Activated naive CD8-positive, alpha-beta T cell treated with anti-CD3 and anti-CD28 coated beads for 36 hours (primary cell): ENCODE measurements around the gene CRAMP1. TPM values are rescaled to one million over a fixed set of nuclear protein-coding genes. Genes with fewer than 3 reads are reported as not detected.
"Not testable (repeated sequence)": the region's sequence is repeated elsewhere in the genome, so short reads cannot be mapped to it uniquely, and the experiment has no call there.

Source experiments
- DNase-seq: peaks from one replicate; pipeline ENCODE4 v3.0.0; 2021
- H3K27ac Mint-ChIP-seq: one replicate; pipeline ENCODE4 v1.8.0; 2022; ENCODE audit warnings: mild to moderate bottlenecking, moderate library complexity, mixed read lengths
- H3K27me3 Mint-ChIP-seq: one replicate; pipeline ENCODE4 v1.8.0; 2022; ENCODE audit warnings: mild to moderate bottlenecking, mixed read lengths
- H3K36me3 Mint-ChIP-seq: one replicate; pipeline ENCODE4 v1.8.0; 2021; ENCODE audit warnings: mild to moderate bottlenecking, mixed read lengths
- H3K4me1 Mint-ChIP-seq: one replicate; pipeline ENCODE4 v1.8.0; 2021; ENCODE audit warnings: mixed read lengths
- H3K4me3 Mint-ChIP-seq: one replicate; pipeline ENCODE4 v1.8.0; 2022; ENCODE audit warnings: mild to moderate bottlenecking, moderate library complexity, mixed read lengths
- H3K9me3 Mint-ChIP-seq: one replicate; pipeline ENCODE4 v1.8.0; 2022; ENCODE audit warnings: mixed read lengths
- total RNA-seq, 2 experiments: library from RNA; stranded (reverse); gene quantifications; one replicate each; pipeline ENCODE4 v1.2.3, GENCODE V29; 2021

CRAMP1 gene
- total RNA-seq, 2 experiments from 2014 or later, result 14.4 to 17.0 TPM

DNA sequence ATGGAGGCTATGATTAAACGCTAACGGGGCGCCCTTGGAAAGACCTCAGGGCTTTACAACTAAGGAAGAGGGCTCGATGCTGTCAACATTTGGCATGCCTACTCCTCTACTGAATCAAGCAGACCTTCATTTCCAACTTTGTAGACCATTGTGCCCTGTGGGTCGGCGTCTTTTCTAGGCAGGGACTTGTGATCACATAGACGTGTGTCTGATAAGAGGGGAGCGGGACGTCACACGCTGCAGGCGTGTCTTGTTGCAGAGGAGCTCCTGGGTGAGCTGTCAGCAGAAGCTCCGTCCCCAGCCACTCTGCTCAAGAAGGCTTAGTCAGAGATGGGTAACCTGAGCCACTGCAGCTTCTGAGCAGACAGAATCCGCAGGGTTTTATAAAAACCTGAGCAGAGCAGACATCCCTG is 96.6 kb downstream of the CRAMP1 start:
- Mint-ChIP-seq H3K4me3 (peak overlapping the region; percentile 53), H3K4me1 (peaks cover 32% of the 10 kb centered on the region)
- no peak for DNase-seq

DNA sequence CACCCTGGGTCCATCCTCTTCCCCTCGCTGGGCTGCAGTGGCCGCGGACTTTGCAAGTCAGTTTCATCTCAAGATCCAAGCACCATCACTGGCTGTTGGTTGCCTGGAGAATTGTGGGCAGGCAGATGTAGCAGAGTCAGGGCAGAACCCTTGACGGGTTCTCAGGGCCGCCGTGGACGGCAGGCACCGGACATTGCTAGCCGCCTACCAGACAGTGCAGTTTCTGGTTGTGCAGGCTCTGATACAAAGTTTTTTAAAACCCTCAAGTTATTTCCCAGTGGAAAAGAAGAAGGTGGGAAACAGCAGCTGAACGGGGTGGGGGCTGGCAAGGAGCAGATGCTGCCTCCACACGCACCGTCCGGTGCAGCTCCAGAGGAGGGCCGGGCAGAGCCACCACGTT is 97.2 kb downstream of the CRAMP1 start:
- DNase-seq, result no peak
- Mint-ChIP-seq H3K4me3 (no peak overlapping the region), H3K9me3 (no peaks in the 10 kb centered on the region), H3K4me1 (peaks cover 33% of the 10 kb centered on the region), H3K36me3 (peaks cover 2% of the 10 kb centered on the region), H3K27ac (no peak overlapping the region), H3K27me3 (no peaks in the 10 kb centered on the region)

More for the DNA sequence above, 96.6 kb downstream of the CRAMP1 start:
- H3K27me3 Mint-ChIP-seq, result no peaks in the 10 kb centered on the region
- peaks cover 5% of the 10 kb centered on the region for H3K36me3 Mint-ChIP-seq
- H3K9me3 Mint-ChIP-seq, result no peaks in the 10 kb centered on the region
- no peak overlapping the region for H3K27ac Mint-ChIP-seq

DNA sequence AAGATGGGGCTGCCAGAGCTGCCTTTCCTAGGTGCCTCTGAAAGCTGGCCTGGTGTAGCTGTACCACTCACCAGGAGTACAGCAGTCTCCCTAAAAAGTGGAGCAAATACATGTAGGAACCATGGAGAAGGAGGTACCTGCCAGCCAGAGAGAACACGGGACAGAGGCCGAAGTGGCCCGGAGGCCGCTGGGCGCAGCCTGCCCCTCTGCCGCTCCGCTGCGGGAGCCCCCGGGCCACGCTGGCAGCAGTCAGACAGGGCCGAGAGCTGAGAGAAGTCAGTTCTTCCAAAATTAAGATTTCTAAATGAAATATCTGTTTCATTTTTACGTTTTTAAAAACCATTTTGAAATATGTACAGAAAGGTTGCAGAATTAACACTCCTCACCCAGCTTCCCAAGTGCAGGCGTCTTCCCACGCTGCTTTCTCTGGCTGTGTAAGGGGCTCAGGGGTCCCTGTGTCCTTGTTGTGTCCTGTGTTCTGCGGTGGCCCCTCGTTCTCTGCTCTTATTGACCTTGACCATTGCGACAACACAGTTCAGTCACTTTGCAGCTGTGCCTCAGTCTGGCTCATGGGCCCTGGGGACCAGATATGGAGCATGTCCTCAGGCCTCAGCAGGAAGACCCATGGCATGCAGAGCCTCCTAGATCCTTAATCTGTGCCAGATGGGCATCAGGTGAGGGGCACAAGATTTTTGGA is 98.8 kb downstream of the CRAMP1 start:
- no peak overlapping the region for H3K27ac Mint-ChIP-seq
- DNase-seq, result no peak
- peaks cover 4% of the 10 kb centered on the region for H3K36me3 Mint-ChIP-seq
- H3K27me3 Mint-ChIP-seq, result no peaks in the 10 kb centered on the region
- H3K4me1 Mint-ChIP-seq, result peaks cover 30% of the 10 kb centered on the region
- no peak overlapping the region for H3K4me3 Mint-ChIP-seq
- H3K9me3 Mint-ChIP-seq, result no peaks in the 10 kb centered on the region

DNA sequence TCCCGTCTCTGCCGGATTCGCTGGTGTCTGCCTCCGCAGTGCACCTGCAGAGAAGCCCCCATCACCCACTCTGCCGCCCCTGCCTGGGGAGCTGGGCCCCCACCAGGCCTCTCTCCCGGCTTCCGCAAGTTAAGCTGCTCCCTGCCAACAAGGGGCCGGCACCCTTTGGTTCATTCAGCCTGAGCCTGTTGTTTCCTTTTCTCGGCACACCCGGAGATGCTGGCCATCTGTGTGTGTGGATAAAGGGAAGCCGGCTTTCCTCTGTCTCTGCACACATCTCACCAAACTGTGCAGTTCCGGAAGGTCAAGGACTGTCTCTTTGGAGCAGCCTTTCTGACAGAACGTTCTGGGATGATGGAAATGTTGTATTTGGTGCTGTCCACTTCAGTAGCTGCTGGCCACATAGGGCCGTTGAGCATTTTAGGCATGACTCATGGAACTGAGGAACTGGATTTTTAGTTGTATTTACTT is 100.7 kb downstream of the CRAMP1 start:
- Mint-ChIP-seq H3K36me3 (peaks cover 3% of the 10 kb centered on the region), H3K4me3 (no peak overlapping the region), H3K27me3 (no peaks in the 10 kb centered on the region), H3K4me1 (peaks cover 20% of the 10 kb centered on the region), H3K27ac (no peak overlapping the region), H3K9me3 (no peaks in the 10 kb centered on the region)
- no peak for DNase-seq

DNA sequence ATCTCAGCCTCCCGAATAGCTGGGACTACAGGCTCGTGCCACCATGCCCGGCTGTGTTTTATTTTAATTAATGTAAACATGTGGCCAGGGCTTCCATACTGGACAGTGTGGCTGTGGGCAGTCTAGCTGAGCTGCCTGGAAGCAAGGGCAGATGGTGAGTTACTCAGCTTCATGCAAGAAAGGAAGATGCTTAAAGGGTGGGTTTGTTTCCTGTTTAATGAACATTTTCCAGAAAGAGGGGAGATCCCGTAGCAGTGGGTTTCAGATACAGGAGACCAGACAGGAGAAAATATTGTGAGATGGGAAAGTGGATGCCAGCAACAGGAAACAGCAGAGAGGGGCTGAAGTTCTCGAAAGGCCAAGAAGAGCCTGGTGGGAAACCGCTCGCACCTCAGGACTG is 101.2 kb downstream of the CRAMP1 start:
- H3K4me1 Mint-ChIP-seq, result peaks cover 19% of the 10 kb centered on the region

DNA sequence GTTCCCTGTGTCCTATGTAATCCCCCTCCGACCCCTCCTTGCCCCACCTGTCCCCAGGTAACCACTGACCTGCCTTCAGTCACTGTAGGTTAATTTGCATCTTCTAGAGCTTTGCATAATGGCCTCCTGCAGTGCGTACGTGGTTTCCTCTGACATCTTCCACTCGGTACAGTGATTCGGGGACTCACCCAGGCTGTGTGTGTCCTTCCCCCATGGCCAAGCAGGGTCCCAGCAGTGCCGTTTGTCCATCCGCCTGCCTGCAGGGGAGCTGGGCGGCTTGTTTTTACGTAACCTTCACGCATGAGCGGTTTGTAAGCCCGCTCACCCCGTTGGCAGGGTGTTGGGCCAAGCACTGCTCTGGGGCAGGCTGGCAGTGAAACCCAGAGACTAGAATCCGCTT is 101.8 kb downstream of the CRAMP1 start:
- Mint-ChIP-seq H3K27ac (peak overlapping the region; percentile 43), H3K4me3 (no peak overlapping the region), H3K4me1 (peaks cover 15% of the 10 kb centered on the region), H3K27me3 (no peaks in the 10 kb centered on the region), H3K9me3 (no peaks in the 10 kb centered on the region), H3K36me3 (peaks cover 2% of the 10 kb centered on the region)
- DNase-seq, result no peak

More for the DNA sequence above, 101.2 kb downstream of the CRAMP1 start:
- H3K27ac Mint-ChIP-seq, result peak overlapping the region; percentile 43
- peaks cover 2% of the 10 kb centered on the region for H3K36me3 Mint-ChIP-seq
- H3K9me3 Mint-ChIP-seq, result no peaks in the 10 kb centered on the region
- no peaks in the 10 kb centered on the region for H3K27me3 Mint-ChIP-seq
- DNase-seq, result no peak
- no peak overlapping the region for H3K4me3 Mint-ChIP-seq

DNA sequence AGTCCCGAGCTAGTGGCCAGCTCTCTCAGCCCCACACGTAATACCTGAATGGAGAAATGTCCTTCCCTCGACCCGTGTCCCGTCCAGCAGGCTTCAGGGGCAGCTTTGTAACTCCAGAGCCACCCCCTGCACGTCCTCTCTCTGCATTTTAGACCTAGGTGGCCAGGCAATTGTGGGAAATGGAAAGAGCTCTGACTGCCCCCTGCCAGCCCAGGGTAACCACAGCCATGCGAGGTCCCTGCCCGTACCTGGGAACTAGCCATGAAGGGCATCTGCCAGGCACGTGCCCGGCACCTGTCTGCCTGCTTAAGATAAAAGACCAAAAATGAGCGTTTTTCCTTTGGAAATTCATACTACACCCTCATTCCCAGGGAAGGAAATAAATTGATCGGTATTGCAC is 103.1 kb downstream of the CRAMP1 start:
- Mint-ChIP-seq H3K27me3 (no peaks in the 10 kb centered on the region), H3K36me3 (peaks cover 2% of the 10 kb centered on the region), H3K9me3 (no peaks in the 10 kb centered on the region), H3K27ac (no peak overlapping the region), H3K4me3 (no peak overlapping the region), H3K4me1 (peaks cover 20% of the 10 kb centered on the region)
- DNase-seq, result no peak

DNA sequence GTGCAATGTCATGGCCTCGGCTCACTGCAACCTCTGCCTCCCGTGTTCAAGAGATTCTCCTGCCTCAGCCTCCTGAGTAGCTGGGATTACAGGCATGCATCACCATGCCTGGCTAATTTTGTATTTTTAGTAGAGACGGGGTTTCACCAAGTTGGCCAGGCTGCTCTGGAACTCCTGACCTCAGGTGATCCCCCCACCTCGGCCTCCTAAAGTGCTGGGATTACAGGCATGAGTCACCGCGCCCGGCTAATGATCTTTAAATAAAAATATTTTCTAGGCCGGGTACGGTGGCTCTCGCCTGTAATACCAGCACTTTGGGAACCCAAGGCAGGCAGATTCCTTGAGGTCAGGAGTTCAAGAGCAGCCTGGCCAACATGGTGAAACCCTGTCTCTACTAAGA is 106.1 kb downstream of the CRAMP1 start:
- not testable (repeated sequence) for DNase-seq, H3K27ac Mint-ChIP-seq, H3K9me3 Mint-ChIP-seq, H3K36me3 Mint-ChIP-seq, H3K27me3 Mint-ChIP-seq, H3K4me3 Mint-ChIP-seq
- peaks cover 25% of the 10 kb centered on the region for H3K4me1 Mint-ChIP-seq

DNA sequence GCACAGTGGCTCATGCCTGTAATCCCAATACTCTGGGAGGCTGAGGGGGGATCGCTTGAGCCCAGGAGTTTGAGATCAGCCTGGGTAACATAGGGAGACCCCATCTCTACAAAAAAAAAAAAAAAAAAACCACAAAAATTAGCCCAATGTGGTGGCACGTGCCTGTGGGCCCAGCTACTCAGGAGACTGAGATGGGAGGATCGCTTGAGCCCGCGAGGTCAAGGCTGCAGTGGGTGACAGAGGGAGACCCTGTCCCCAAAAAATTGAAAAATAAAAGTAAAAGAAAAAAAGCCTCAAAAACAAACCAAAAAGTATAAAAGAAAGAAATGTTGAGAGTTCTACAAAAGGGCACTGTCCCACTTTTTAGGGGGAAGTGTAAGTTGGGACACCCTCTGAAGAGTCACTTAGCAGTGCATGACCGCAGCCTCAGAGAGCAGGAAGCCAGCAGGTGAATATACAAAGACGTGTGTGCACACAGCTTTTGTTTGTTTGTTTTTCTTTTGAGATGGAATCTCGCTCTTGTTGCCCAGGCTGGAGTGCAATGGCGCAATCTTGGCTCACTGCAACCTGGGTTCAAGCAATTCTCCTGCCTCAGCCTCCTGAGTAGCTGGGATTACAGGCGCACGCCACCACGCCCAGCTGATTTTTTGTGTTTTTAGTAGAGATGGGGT is 107.5 kb downstream of the CRAMP1 start:
- H3K36me3 Mint-ChIP-seq, H3K4me3 Mint-ChIP-seq, H3K27me3 Mint-ChIP-seq, DNase-seq, H3K9me3 Mint-ChIP-seq, H3K27ac Mint-ChIP-seq: not testable (repeated sequence)
- peaks cover 25% of the 10 kb centered on the region for H3K4me1 Mint-ChIP-seq

DNA sequence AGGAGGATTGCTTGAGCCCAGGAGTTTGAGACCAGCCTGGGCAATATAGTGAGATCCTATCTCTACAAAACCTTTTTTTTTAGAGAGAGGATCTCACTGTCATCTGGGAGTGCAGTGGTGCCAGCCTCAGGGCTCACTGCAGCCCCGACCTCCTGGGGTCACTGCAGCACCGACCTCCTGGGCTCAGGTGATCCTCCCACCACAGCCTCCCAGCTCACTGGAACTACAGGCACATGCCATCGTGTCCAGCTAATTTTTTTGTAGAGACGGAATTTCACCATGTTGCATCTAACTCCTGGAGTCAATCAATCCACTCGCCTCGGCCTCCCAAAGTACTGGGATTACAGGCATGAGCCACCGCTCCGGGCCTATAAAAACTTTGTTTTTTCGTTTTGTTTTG is 109.2 kb downstream of the CRAMP1 start:
- no peak for DNase-seq
- no peaks in the 10 kb centered on the region for H3K9me3 Mint-ChIP-seq
- no peaks in the 10 kb centered on the region for H3K27me3 Mint-ChIP-seq
- H3K27ac Mint-ChIP-seq, result no peak overlapping the region
- peaks cover 2% of the 10 kb centered on the region for H3K36me3 Mint-ChIP-seq
- H3K4me1 Mint-ChIP-seq, result peaks cover 25% of the 10 kb centered on the region
- no peak overlapping the region for H3K4me3 Mint-ChIP-seq

DNA sequence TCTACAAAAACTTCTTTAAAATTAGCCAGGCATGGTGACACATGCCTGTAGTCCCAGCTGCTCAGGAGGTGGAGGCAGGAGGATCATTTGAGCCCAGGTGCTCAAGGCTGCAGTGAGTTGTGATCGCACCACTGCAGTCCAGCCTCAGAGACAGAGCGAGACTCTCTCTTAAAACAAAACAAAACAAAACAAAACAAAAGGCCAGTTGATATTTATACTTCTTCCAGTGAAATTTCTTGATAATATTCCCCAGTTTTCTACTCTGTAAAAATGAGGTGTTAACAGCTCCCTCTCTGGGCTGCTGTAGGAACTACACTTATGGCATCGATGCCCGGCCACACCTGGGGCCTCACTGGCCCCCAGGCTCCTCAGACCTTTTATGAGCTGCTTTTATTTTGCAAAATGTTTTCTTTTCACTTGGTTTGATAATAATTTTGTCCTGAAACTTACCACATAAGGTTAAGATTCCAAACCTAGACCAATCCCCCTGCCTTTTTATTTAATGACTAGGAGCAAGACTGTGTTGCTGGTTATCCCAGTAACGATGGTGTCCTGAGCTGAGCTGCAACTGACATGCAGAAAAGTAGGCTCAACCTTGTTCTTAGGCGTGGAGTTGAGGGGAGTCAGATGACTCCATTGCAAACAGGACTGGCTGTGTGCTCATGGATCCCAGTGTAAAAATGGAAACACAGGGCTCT is 111.4 kb downstream of the CRAMP1 start:
- no peaks in the 10 kb centered on the region for H3K9me3 Mint-ChIP-seq
- peak; percentile 16 for DNase-seq
- H3K4me1 Mint-ChIP-seq, result peaks cover 25% of the 10 kb centered on the region
- H3K4me3 Mint-ChIP-seq, result no peak overlapping the region
- H3K27ac Mint-ChIP-seq, result no peak overlapping the region
- H3K36me3 Mint-ChIP-seq, result peaks cover 5% of the 10 kb centered on the region
- no peaks in the 10 kb centered on the region for H3K27me3 Mint-ChIP-seq

DNA sequence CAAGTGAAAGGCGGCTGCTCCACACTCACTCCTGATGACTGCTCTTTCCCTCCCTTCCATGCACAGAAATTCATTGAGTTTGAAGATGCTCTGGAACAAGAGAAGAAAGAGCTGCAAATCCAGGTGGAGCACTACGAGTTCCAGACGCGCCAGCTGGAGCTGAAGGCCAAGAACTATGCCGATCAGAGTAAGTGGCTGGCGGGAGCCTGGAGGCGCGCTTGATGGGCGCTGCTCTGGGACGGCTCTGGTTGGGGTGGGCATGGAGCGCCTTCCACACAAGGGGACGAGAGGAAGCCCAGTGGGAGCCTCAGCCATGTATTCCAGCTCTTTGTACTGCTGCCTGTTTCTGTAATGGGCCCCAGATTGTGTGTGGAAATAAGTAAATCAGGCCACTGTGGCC is 112.3 kb downstream of the CRAMP1 start:
- Mint-ChIP-seq H3K9me3 (no peaks in the 10 kb centered on the region), H3K4me3 (no peak overlapping the region), H3K27ac (no peak overlapping the region), H3K36me3 (peaks cover 5% of the 10 kb centered on the region), H3K27me3 (no peaks in the 10 kb centered on the region), H3K4me1 (peaks cover 25% of the 10 kb centered on the region)
- DNase-seq, result no peak

DNA sequence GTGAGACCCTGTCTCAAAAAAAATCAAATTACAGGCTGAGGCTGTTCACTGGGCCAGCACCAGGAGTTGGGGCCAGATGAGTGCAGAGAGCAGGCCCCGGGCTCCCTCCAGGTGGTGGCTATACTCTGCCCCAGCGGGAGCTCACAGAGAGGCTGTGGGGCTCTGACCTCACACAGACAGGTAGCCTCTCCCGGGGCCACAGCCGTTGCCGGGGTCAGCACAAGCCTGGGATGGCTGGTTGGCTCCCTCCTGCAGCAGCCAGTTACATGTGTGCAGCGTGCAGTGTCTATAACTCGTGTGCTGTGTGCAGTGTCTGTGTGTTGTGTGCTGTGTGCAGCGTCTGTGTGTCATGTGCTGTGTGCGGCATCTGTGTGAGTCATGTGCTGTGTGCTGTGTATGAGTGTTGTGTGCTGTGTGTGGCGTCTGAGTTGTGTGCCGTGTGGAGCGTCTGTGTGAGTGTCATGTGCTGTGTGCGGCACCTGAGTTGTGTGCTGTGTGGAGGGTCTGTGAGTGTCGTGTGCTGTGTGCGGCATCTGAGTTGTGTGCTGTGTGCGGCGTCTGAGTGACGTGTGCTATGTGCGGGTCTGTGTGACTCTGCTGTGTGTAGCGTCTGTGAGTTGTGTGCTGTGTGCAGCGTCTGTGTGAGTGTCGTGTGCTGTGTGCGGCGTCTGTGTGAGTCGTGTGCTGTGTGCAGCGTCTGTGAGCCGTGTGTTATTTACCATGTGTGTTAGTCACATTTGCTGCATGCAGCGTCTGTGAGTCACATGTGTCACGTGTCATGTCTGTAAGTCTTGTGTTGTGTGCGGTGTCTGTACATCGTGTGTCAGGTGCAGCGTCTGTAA is 114.7 kb downstream of the CRAMP1 start:
- Mint-ChIP-seq H3K27me3 (no peaks in the 10 kb centered on the region), H3K9me3 (no peaks in the 10 kb centered on the region), H3K4me3 (no peak overlapping the region), H3K4me1 (peaks cover 12% of the 10 kb centered on the region), H3K36me3 (peaks cover 5% of the 10 kb centered on the region), H3K27ac (no peak overlapping the region)
- no peak for DNase-seq
